Measurements from ENCODE around the gene KLLN.
A peak's percentile ranks its signal among the peaks of the same experiment; 100 is the strongest.
"Not testable (repeated sequence)": the region's sequence is repeated elsewhere in the genome, so short reads cannot be mapped to it uniquely, and the experiment has no call there.

The KLLN gene

DNA sequence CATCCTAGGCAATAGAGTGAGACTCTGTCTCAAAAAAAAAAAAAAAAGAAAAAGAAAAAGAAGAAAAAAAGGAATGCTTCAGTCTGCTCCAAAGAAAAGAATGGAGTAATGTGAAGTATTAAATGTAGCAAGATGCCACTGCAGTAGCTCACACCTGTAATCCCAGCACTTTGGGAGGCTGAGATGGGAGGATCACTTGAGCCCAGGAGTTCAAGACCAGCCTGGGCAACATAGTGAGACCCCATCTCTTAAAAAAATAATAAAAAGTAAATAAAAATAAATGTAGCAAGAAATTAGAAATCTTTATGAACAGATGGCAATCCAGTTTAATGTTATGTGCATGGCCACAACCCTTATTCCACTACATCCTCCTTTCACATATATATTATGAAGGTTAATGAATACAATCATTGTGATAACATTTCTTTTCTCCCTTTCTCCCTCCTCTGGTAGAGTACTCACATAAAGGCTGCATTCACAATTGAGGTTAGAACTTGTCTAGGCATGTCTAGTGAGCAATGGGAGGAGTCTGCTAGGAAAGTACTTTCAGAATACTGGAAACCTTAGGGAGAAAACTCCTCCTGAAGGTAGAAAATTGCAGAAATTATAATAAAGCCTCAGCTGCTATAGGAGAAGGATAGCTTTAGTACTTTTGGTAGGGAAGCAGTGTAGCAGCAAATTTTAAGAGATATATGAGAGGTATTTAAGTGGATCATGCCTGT is 20.4 kb downstream of the KLLN start:
- DNase-seq (ENCODE audit: low spot score), result no peak

DNA sequence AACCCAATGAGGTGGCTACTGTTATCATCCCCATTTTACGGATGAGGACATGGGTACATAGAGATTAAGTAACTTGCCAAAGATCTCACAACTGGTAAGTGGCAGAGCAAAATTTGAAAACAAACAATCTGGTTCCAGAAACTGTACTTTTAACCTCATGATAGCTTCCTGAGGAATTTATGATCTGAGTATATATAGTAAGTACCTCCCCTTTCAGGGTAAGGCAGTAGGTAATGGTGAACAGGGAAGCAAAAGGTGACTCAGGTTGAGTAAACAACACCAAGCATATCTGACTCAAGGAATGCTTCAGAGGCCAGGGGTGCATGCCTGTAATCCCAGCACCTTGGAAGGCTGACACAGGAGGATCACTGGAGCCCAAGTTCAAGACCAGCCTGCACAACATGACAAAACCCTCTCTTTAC is 21.1 kb downstream of the KLLN start:
- DNase-seq (ENCODE audit: low spot score), result no peak

DNA sequence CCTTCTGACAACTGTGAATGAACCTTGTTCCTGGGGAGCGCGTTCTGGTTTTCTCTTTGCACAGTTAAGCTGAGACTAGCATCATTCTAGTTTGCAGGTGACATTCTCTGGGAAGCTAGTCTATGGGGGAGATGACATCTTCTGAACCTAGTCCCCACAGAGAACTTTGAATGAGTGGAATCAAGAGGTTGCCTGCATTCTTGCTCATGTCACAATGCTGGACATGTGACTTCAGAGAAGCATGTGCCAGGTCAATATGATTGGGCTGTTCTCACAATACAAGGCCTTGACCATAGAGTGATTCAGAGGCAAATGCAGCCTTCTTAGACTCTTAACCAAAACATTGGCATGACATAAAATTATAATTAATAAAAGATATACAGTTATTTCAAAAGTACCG is 22.1 kb downstream of the KLLN start:
- no peak for DNase-seq (ENCODE audit: low spot score)

DNA sequence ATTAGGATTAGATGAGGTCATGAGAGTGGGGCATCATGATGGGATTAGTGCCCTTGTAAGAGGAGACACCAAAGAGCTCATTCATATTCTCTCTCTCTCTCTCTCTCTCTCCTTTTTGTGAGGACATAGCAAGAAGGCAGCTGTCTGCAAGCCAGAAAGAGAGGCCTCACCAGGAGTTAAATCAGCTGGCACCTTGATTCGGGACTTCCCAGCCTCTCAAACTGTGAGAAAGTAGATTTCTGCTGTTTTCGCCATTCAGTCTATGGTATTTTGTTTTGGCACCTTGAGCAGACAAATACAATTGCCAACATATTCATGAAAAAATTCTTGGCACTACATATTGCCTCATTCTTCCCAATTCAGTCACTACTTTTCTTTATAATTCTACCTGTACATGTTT is 24.7 kb downstream of the KLLN start:
- no peak for DNase-seq (ENCODE audit: low spot score)

DNA sequence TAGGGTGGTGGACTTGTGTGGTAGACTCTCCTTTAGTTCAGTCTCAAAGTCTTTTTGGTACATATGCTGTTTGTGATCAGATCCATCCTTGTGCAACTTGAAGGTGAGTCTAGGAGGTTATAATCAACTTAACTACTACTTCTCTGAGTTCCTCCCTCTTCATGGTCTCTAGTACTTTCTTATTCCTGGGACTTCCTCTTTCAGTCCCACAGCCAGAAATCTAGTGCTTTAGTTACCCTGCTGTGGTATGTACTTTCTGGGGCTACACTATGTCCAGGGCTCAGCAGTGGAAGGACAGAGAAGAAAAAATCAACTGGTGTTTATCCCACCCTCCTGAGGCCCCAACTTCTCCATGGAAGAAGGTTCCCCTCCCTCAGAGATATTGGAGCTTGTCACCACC is 25.9 kb downstream of the KLLN start:
- DNase-seq (ENCODE audit: low spot score), result no peak

DNA sequence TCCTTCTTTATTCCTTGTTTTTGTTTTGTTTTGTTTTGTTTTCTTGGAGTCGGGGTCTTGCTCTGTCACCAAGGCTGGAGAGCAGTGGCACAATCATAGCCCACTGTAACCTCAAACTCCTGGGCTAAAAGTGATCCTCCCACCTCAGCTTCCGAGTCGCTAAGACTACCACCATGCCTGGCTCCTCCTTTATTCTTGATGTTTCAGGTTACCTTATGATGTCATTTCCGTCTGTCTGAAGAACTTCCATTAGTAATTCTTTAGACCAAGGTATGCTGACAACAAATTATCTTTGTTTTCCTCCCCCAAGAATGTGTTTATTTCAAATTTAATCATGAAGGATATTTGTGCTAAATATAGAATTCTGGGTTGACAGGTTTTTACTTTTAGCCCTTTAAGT is 27.2 kb downstream of the KLLN start:
- DNase-seq (ENCODE audit: low spot score), result no peak

DNA sequence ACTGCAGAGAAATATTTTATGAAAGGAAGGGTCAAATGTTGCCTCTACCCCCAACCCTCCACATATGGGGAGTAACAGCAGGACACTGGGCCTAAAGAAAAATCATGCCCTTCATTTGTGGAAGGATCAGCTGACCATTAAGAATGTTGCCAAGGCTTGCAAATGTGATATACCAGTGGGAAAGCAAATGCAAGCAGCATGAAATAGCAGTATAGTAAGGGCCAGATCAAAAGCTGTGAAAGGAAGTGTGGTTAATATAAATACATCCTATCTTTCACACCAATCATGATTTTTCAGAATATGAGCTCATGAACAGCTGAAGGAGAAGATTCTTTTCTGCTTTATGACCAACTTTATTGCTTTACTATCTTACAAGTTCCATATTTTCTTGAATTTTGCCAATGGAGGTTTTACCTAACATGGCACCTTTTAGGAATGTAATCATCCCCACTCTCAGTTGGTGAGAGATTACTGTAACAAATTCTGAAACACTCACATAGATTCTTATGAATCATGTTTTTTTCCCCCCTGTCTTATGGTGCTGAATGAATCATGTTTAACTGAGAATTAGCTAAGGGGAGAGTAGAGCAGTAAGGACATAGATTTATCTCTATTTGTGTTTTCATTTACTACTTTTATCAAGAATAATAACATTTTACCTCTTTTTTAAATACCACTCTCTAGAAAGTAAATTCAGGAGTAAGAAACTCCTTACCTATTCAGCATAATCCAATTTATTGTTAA is 33.2 kb downstream of the KLLN start:
- DNase-seq (ENCODE audit: low spot score), result peak; percentile 47

DNA sequence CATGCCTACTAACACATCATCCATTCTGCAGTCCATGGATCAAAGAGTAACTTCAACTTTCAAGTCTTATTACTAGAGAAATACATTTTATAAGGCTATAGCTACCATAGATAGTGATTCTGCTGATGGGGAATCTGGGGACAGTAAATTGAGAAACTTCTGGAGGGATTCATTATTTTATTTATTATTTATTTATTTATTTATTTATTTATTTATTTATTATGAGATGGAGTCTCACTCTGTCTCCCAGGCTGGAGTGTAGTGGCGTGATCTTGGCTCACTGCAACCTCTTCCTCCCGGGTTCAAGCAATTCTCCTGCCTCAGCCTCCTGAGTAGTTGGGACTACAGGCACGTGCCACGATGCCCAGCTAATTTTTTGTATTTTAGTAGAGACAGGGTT is 34.3 kb downstream of the KLLN start:
- not testable (repeated sequence) for DNase-seq (ENCODE audit: low spot score)

DNA sequence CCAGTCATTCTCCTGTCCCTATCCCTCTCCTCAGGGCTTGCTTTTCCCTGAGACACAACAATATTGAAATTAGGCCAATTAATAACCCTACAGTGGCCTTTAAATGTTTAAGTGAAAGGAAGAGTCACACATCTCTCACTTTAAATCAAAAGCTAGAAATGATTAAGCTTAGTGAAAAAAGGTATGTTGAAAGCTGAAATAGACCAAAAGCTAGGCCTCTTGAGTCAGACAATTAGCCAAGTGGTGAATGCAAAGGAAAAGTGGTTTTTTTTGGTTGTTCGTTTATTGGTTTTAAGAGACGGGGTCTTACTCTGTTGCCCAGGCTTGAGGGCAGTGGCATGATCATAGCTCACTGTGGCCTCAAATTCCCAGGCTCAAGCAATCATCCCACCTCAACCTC is 35.7 kb downstream of the KLLN start:
- DNase-seq (ENCODE audit: low spot score), result no peak

DNA sequence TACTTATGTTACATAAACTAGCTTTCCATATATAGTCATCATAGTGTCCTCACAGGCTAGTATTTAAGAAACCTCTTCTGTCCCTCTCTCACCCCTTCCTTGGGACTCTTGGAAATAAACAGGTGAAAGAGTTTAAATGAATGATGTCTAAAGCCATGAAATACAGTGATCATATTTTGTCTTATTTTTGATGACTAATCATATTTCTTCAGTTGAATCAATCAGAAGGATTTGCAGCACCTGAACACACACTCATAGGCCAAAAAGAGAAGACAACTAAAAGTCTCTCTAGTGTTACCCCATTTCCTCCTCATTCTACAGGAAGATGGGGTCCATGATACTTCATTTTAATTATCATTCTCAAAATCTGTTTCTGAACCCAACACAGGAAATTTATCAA is 36.7 kb downstream of the KLLN start:
- DNase-seq (ENCODE audit: low spot score), result no peak

DNA sequence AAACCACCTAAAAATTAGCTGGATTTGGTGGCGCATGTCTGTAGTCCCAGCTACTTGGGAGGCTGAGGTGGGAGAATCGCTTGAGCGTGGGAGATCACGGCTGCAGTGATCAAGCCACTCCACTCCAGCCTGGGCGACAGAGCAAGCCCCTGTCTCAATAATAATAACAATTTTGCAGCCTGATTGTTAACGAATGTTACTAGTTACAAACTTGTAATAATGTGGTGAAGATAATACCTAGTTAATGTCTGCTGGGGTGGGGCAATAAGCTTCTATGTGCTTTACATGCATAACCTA is 44.1 kb downstream of the KLLN start:
- DNase-seq (ENCODE audit: low spot score), result no peak

DNA sequence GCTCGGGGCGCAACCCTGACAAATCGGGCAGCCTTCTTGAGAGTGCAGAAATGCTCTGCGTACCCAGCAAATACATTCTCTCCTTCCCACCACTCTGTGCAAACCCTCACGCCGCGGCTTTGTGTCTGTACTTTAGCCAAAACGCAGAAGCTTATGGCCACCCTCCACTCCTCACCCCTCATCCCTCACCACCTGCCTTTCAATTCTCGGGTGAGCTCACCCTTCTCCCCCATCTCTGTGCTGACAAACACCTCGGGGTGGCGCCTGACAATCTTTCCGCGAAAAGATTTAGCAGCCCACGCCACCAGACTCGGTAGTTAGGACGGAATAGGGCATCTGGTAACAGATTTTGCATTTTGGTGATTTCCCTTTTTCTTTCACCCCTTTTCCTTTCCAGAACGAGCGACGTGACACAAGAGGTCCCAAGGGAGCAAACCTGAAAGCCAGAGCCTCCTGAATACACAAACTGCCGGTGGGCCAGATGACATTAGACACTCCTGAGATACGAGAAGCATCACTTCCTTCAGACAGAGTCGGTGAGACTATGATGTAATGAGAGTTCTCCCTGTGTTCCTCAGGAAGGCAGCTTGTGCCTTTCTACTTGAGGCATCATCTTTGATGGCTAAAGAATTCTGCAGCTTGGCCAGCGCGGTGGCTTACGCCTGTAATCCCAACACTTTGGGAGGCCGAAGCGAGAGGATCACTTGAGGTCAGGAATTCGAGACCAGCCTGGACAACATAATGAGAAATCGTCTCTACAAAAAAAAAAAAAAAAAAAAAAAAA is 44.6 kb downstream of the KLLN start:
- DNase-seq (ENCODE audit: low spot score), result peak; percentile 49

DNA sequence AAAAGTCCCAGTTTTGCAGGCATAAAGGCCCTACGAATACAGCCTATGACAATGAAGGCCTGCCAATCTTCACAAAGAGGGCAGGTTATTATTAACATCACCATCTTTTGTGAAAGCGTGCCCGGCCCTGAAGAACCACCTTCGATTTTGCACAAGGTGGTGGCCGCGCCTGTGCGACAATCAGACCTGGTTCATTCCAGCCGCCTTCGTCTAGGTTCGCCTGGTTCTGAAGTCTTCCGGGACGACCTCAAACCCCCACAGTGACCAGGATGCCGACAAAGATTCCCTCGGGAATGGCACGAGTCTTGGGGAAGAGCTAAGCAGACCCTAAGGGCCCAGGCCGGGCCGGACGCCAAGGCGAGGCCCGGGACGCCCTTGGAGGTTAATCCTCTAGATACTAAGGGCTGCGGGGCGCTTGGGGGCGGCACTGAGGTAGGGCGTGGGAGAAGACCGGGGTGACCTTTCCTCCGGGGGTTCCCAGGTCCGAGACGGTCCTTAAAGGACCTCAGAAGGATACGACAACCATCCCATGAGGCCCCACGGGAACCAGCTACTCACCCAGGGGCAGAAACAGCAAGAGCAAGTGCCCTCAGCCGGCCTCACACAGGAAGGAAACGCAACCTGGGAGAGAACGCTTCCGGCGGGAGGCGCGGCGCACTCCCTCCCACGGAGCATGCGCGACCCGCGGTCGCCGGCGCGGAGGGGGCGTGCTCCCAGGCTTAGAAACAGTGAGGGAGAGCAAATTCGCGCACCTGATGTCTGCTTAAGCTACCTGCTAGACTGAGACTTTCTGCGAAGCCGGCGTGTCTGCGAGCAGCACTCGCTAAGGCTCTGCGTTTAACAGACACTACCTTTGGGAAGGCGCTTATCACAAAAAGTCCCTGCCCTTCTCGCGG is 45.5 kb downstream of the KLLN start, which contains the start of gene ATAD1:
TSS of gene ATAD1 (minus strand) at position 618 of the 896 bp plus-strand sequence. CDS start 3,627 bp downstream, outside the sequence.
- peak; percentile 92 for DNase-seq (ENCODE audit: low spot score)

DNA sequence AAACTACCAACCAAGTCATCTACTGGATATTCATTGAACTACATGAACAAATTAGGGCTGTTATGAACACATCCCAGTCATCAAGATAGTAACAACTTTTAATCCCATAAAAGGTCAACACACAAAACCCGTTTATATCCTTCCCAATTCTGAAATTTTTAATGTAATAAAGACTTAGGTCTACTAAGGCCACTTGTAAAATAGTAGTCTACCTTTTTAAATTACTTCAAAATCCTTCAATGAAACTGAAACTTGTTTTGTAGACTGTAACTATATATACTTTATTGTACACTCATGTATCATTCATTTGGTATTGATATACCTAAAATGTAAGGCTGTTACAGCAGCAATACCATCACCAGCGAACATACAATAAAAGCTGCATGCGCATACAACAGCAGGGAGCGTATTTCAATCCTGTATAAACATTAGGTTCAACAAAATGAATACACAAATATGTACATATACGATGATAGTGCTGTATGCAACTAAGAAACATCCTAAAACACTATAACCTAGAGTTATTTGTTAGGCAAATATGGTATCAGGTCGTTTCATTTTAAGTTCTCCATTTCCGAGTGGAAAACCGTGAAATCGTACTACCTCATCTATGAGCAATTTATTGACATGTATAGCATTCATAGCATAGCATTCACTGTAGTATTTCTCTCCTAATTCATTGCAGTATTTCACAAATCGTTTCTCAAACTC is 46.3 kb downstream of the KLLN start:
- DNase-seq (ENCODE audit: low spot score), result peak; percentile 16

DNA sequence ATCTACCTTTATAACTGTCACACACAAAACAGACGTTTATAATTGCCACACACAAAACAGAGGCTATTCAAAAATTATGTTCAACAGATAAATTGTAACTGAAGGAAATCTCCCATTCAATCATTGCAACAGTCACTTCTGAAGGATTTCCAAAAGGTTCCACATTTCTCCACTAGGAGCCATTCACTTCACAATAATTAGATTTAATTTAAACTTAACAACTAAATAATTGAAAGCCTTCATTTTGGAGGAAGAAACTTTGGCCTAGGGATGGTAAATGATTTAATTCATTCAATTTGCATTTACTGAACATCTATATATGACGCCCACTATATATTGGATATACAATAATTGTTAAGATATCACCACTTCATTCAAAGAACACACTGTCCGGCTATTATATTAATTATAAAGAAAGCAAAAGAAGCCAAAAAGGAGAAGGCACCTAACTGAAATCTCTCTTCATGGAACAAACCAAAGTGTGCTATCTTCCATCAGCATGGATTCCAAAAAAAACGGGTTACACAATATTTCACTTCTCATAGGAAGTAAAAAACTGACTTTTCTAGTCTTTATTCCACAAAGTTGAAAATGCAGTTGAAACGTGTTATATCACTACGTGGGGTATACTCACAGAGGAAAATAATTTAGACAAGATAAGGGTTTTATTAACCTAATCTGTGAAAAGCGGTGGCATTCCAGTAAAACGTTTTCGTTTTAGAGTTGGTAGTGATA is 47.0 kb downstream of the KLLN start:
- no peak for DNase-seq (ENCODE audit: low spot score)

All from activated CD4-positive, alpha-beta T cell treated with anti-CD3 and anti-CD28 coated beads, Interleukin-2, Interleukin-4, amounts not matched to agents 100 ng/mL and 50 ng/mL, durations not matched to agents 16 hours and 8 hours (primary cell).